DOHH2 (cell line): Measurements from ENCODE around the gene SMIM38.

Experiments
- H3F3A ChIP-seq: fragments of 200-600 bp; sonication (generic), shearing (Covaris generic); 2 replicates; pipeline ENCODE4 v1.6.0; 2016; ENCODE audit warnings: antibody characterized with exemption, mild to moderate bottlenecking; ENCODE audit not compliant: control insufficient read depth, insufficient read depth
- H3K27ac ChIP-seq: fragments of 200-600 bp; sonication (generic); 2 replicates; pipeline ENCODE4 v1.5.1; 2014; ENCODE audit warnings: low read depth, mild to moderate bottlenecking, low read length, moderate library complexity
- H3K27me3 ChIP-seq: fragments of 200-600 bp; sonication (generic); 2 replicates; pipeline ENCODE4 v1.6.1; 2014; ENCODE audit warnings: mild to moderate bottlenecking, low read length, mixed read lengths; ENCODE audit not compliant: control insufficient read depth
- H3K36me3 ChIP-seq: fragments of 200-600 bp; sonication (generic); 2 replicates; pipeline ENCODE4 v1.6.1; 2014; ENCODE audit warnings: mild to moderate bottlenecking, low read length, moderate library complexity, mixed read lengths; ENCODE audit not compliant: control insufficient read depth
- H3K4me1 ChIP-seq: fragments of 200-600 bp; sonication (generic); 2 replicates; pipeline ENCODE4 v1.6.1; 2014; ENCODE audit warnings: mild to moderate bottlenecking, low read length, mixed read lengths; ENCODE audit not compliant: control insufficient read depth
- H3K4me2 ChIP-seq: fragments of 200-600 bp; sonication (generic); 2 replicates; pipeline ENCODE4 v1.6.0; 2014; ENCODE audit warnings: mild to moderate bottlenecking, low read length, moderate library complexity
- H3K4me3 ChIP-seq: fragments of 200-600 bp; sonication (generic); 2 replicates; pipeline ENCODE4 v1.5.1; 2014; ENCODE audit warnings: mild to moderate bottlenecking, low read length, mixed read lengths
- H3K79me2 ChIP-seq: fragments of 200-600 bp; sonication (generic); 2 replicates; pipeline ENCODE4 v1.6.1; 2014; ENCODE audit warnings: mild to moderate bottlenecking, low read length, mixed read lengths; ENCODE audit not compliant: control insufficient read depth
- H3K9me2 ChIP-seq: fragments of 200-600 bp; sonication (generic); replicated peaks from 2 replicates; pipeline ENCODE4 v1.6.1; 2014; ENCODE audit warnings: mild to moderate bottlenecking, low read length, mixed read lengths; ENCODE audit not compliant: control insufficient read depth
- H3K9me3 ChIP-seq: fragments of 200-600 bp; sonication (generic); 2 replicates; pipeline ENCODE4 v1.6.1; 2014; ENCODE audit warnings: antibody characterized with exemption, low read length, mixed read lengths; ENCODE audit not compliant: control insufficient read depth, insufficient read depth
- H4K20me1 ChIP-seq: fragments of 200-600 bp; sonication (generic); 2 replicates; pipeline ENCODE4 v1.6.0; 2014; ENCODE audit warnings: low read depth, mild to moderate bottlenecking, antibody characterized with exemption, low read length, moderate library complexity; ENCODE audit not compliant: control insufficient read depth, insufficient read depth
- EZH2phosphoT487 ChIP-seq: fragments of 200-600 bp; sonication (generic); IDR thresholded peaks from 2 replicates; pipeline ENCODE4 v1.6.1; 2017; ENCODE audit warnings: borderline replicate concordance, mild to moderate bottlenecking, antibody characterized with exemption, low read length, moderate library complexity, mixed read lengths
- TF ChIP-seq, protein P1 (sequence below): fragments of 200-600 bp; sonication (generic); IDR thresholded peaks from one replicate; pipeline ENCODE4 v1.5.1; 2014; ENCODE audit warnings: antibody characterized with exemption, mild to moderate bottlenecking, low read depth, low read length; ENCODE audit not compliant: poor library complexity, severe bottlenecking

Gene SMIM38

DNA sequence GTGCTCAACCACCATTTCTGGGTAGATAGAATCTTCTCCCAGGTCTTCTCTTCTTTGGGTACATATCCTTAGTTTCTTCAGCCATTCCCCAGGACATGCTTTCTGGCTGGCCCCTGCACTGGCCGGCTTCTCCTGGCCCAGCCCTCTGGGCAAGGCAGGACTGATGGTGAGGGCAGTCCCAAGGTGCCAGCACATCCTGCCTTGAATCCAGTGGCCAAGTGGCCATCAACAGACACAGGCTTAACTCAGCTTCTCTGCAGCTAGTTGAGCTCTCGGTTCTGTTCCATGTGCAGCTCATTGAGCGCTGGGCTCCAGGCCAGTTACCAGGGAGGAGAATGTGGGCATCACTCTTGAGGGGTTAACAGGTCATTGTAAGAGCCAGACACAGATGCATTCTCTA, 17.6 kb downstream of the SMIM38 start:
- Histone ChIP-seq H4K20me1 (no peaks in the 10 kb centered on the region), H3K36me3 (no peaks in the 10 kb centered on the region), H3K27ac (no peak overlapping the region), H3K9me2 (no peaks in the 10 kb centered on the region), H3K27me3 (no peaks in the 10 kb centered on the region), H3K4me2 (no peak overlapping the region), H3K9me3 (no peaks in the 10 kb centered on the region), H3K4me3 (no peak overlapping the region), H3K4me1 (no peaks in the 10 kb centered on the region), H3F3A (no peaks in the 10 kb centered on the region), H3K79me2 (no peaks in the 10 kb centered on the region)
- TF ChIP-seq, protein P1, sequence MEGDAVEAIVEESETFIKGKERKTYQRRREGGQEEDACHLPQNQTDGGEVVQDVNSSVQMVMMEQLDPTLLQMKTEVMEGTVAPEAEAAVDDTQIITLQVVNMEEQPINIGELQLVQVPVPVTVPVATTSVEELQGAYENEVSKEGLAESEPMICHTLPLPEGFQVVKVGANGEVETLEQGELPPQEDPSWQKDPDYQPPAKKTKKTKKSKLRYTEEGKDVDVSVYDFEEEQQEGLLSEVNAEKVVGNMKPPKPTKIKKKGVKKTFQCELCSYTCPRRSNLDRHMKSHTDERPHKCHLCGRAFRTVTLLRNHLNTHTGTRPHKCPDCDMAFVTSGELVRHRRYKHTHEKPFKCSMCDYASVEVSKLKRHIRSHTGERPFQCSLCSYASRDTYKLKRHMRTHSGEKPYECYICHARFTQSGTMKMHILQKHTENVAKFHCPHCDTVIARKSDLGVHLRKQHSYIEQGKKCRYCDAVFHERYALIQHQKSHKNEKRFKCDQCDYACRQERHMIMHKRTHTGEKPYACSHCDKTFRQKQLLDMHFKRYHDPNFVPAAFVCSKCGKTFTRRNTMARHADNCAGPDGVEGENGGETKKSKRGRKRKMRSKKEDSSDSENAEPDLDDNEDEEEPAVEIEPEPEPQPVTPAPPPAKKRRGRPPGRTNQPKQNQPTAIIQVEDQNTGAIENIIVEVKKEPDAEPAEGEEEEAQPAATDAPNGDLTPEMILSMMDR = no peak
- TF ChIP-seq EZH2phosphoT487 = no peak

DNA sequence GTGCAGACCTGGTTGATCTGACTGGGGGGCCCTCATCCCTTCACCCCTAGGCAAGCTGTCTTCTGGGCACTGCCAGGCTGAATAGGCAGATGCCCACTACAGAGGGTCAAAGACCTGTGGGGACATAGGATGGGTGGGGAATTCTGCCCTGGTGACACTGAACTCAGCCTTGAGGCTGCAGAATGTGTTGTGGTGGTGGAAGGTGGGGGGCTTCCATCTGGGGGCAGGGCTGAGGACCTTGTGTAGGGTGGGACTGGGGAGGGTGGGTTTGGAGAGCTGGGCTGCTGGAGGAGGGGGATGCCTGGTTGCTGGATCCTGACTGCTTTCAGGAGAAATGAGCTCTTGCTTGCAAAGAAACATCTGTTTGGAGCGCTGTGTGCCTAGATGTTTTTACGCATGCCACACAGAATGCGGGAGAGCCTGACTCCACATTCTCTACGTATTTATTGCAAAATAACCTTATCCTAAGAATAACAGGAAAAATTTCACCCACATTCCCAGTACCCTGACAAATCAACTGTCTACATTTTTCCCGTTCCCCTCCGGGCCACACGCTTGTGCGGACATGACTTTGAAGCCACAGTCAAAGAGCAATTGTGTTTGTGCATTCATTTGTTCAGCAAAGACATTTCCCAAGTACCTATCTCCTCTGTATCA, 18.3 kb downstream of the SMIM38 start:
- Histone ChIP-seq H3K4me2 (no peak overlapping the region), H3K4me1 (no peaks in the 10 kb centered on the region), H3K27ac (no peak overlapping the region), H3K27me3 (no peaks in the 10 kb centered on the region), H3K9me3 (no peaks in the 10 kb centered on the region), H3K4me3 (no peak overlapping the region), H3K9me2 (no peaks in the 10 kb centered on the region), H4K20me1 (no peaks in the 10 kb centered on the region), H3F3A (no peaks in the 10 kb centered on the region), H3K79me2 (no peaks in the 10 kb centered on the region), H3K36me3 (no peaks in the 10 kb centered on the region)
- TF ChIP-seq EZH2phosphoT487 = no peak
- TF ChIP-seq, protein P1 = no peak

DNA sequence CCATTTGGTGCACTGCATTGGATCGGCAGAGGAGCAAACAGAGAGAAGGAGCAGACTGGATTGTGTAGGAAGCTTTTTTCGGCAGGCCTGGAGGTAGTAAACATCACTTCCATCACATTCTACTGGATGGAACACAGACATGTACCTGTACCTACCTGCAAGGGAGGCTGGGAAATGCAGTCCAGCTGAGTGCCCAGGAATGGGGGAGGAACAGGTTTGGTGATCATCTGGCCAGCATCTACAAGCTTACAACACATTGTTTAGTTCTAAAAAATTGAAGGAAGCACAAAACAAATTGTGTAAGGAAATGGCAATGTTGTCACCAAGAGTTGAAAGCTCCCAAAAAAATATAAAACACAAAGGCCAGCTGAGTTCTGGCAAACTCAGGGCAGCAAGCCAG, 19.1 kb downstream of the SMIM38 start:
- TF ChIP-seq, protein P1 = no peak
- TF ChIP-seq EZH2phosphoT487 = no peak
- no peaks in the 10 kb centered on the region for H3K79me2 ChIP-seq
- H3K27me3 ChIP-seq = no peaks in the 10 kb centered on the region
- no peak overlapping the region for H3K4me3 ChIP-seq
- no peaks in the 10 kb centered on the region for H3K9me2 ChIP-seq
- no peaks in the 10 kb centered on the region for H3K4me1 ChIP-seq
- H3K4me2 ChIP-seq = no peak overlapping the region
- no peaks in the 10 kb centered on the region for H3K36me3 ChIP-seq
- H3F3A ChIP-seq = no peaks in the 10 kb centered on the region
- H3K9me3 ChIP-seq = no peaks in the 10 kb centered on the region
- H3K27ac ChIP-seq = no peak overlapping the region
- no peaks in the 10 kb centered on the region for H4K20me1 ChIP-seq
